Lower leg skin (tissue), 4 donors: Measurements from ENCODE around the gene SPATA25. TPM values are rescaled to one million over a fixed set of nuclear protein-coding genes. Genes with fewer than 3 reads are reported as not detected.

Source experiments
- DNase-seq, 2 donors: peaks; one replicate each; pipeline ENCODE4 v3.0.0-alpha.2; 2019; ENCODE audit warnings: low spot score in 2 of 2
- H3K4me3 ChIP-seq: fragments of 200-600 bp; sonication (generic); 2 replicates; pipeline ENCODE4 v1.5.1; 2017; ENCODE audit warnings: mild to moderate bottlenecking, low read depth; ENCODE audit not compliant: poor library complexity, severe bottlenecking
- POLR2A ChIP-seq, 2 donors: fragments of 450-650 bp; IDR thresholded peaks; one replicate each; pipeline ENCODE4 v1.6.1; 2016 to 2017; ENCODE audit warnings: antibody characterized with exemption in 2 of 2, mild to moderate bottlenecking in 1 of 2, moderate library complexity in 1 of 2
- WGBS, 2 donors: methylation state at CpG; one replicate each; pipeline ENCODE4 v1.1.5; 2018; 5-methylcytosine and 5-hydroxymethylcytosine counted together
- intact Hi-C: fragments of 100-400 bp; cut with DNase I; formaldehyde crosslinking; loops from one replicate; pipeline ENCODE4 v1.15.0; 2023; ENCODE audit warnings: low total_unique reads
- total RNA-seq, 4 donors: library from RNA; depleted of rRNA; stranded (reverse); fragments of >200 nt; gene quantifications; one replicate each; pipeline ENCODE4 v1.1.0, GENCODE V29; 2016
- TF ChIP-seq, protein P1 (sequence below), 3 donors: fragments of 450-650 bp; IDR thresholded peaks; one replicate each; pipeline ENCODE4 v1.5.1; 2016; ENCODE audit warnings: antibody characterized with exemption in 3 of 3, mild to moderate bottlenecking in 3 of 3, moderate library complexity in 2 of 3

The SPATA25 gene
- total RNA-seq, 4 donors from 2014 or later: 0.59 to 3.6 (median 1.8) TPM

DNA sequence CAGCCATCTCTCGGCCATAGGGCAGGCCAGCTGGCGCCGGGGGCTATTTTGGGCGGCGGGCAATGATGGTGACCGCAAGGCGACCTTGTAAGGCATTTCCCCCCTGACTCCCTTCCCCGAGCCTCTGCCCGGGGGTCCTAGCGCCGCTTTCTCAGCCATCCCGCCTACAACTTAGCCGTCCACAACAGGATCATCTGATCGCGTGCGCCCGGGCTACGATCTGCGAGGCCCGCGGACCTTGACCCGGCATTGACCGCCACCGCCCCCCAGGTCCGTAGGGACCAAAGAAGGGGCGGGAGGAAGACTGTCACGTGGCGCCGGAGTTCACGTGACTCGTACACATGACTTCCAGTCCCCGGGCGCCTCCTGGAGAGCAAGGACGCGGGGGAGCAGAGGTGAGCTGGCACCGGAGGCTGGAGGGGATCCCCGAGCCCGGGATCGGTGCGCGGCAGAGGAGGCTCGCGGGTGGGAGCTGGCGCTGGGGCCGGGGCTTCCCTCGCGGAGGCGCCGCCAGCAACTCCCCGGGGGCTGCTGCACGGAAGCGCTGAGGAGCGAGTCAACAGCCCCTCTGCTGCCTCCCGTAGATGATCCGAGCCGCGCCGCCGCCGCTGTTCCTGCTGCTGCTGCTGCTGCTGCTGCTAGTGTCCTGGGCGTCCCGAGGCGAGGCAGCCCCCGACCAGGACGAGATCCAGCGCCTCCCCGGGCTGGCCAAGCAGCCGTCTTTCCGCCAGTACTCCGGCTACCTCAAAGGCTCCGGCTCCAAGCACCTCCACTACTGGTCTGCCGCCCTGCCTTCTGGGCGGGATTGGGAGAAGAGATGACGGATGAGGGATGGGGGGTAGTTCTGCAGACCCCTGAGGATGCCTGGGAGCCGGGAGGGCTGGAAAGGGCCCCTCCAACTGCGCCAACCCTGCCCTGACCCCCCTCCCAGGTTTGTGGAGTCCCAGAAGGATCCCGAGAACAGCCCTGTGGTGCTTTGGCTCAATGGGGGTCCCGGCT is 3.9 kb upstream of the SPATA25 start, which contains the start of the genes CTSA and NEURL2:
CTSA (plus strand) TSS at position 351 of the 999 bp plus-strand sequence; CDS start at position 585, 234 bp downstream.
NEURL2 (minus strand) TSS at position 224 of the 999 bp plus-strand sequence; CDS start at position 7, 217 bp downstream.
- TF ChIP-seq POLR2A (IDR thresholded peaks at IDR 0.05): no peak
- TF ChIP-seq, protein P1, sequence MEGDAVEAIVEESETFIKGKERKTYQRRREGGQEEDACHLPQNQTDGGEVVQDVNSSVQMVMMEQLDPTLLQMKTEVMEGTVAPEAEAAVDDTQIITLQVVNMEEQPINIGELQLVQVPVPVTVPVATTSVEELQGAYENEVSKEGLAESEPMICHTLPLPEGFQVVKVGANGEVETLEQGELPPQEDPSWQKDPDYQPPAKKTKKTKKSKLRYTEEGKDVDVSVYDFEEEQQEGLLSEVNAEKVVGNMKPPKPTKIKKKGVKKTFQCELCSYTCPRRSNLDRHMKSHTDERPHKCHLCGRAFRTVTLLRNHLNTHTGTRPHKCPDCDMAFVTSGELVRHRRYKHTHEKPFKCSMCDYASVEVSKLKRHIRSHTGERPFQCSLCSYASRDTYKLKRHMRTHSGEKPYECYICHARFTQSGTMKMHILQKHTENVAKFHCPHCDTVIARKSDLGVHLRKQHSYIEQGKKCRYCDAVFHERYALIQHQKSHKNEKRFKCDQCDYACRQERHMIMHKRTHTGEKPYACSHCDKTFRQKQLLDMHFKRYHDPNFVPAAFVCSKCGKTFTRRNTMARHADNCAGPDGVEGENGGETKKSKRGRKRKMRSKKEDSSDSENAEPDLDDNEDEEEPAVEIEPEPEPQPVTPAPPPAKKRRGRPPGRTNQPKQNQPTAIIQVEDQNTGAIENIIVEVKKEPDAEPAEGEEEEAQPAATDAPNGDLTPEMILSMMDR (IDR thresholded peaks at IDR 0.05): peak in 1 of 3 donors; percentile 85
- WGBS, 2 donors: 0 to 1% methylated on average over 39 to 55 of the region's 78 CpGs
- peak; percentile 92 to 99 for DNase-seq
- intact Hi-C loops: no loop called here
- H3K4me3 ChIP-seq: peak within 1 kb of the TSS; percentile 66

DNA sequence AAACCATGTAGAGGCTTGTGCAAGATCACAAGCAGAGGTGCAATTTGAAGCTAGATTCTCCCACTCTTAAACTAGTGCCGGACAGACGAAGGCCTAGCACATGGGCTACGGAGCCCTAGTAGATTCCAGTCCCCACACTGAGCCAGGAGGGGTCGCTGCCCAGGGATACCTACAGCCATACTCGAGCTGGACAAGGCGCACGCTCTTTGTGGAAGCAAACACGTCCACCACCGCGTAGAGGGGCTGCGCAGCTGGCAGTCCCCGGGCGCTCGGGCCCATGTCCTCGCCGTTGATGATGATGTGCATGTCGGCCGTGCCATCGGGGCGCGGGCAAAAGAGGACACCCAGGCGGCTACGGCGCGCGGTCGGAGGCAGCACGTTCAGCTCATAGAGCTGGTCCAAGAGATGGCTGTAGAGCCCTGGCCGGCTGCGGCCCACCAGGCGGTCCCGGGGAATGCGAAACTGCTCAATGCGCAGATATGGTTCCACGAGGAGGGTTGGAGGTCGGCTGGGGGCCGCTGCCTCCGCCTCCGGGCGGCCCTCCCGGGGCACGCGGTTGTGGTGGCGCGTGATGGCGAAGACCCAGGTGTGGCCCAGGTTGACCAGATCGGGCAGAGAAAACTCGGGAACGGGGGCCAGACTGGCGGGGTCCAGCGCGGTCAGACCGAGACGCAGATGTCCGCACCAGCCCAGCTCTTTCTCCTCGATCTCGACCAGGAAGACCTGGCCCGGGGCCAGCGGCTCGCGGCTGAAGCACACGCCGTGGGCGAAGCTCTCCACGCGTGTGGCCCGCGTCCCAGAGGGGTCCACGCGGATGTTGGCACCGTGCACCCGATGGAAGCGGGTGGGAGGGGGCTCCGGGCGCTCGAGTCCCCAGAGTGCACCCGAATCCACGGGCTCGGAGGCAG is 2.9 kb upstream of the SPATA25 start:
- intact Hi-C loops: no loop called here

DNA sequence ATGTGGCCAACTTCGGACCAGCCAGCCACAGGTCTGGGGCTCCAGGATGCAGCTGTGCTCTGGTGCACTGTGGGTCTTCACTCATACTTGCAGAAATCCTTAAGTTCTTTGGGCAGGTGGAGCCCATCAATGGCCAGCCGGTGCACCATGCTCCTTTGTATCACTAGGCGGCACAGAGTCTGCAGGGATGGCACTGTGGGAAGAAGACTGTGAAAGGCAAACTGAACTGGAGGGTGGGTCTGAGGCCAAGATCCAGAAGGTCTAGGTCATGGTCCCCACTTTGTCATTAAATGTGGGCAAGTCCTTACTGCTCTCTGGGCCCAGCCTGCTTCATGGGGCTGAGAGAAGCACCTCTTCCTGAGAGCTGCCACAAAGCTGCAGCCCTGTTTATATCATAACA is 1.3 kb upstream of the SPATA25 start:
- TF ChIP-seq, protein P1 (IDR thresholded peaks at IDR 0.05): no peak
- no peak for TF ChIP-seq POLR2A (IDR thresholded peaks at IDR 0.05)
- intact Hi-C loops: no loop called here
- DNase-seq: no peak
- WGBS, 2 donors: 80 to 91% methylated on average over 3 of the region's 3 CpGs
- no peak overlapping the region for H3K4me3 ChIP-seq

More for the DNA sequence above, 2.9 kb upstream of the SPATA25 start:
- H3K4me3 ChIP-seq: peak overlapping the region; percentile 66
- WGBS, 2 donors: 5% methylated on average over 36 to 40 of the region's 79 CpGs
- DNase-seq: peak; percentile 78 to 96
- TF ChIP-seq POLR2A (IDR thresholded peaks at IDR 0.05): no peak
- TF ChIP-seq, protein P1 (IDR thresholded peaks at IDR 0.05): peak in 1 of 3 donors; percentile 52

DNA sequence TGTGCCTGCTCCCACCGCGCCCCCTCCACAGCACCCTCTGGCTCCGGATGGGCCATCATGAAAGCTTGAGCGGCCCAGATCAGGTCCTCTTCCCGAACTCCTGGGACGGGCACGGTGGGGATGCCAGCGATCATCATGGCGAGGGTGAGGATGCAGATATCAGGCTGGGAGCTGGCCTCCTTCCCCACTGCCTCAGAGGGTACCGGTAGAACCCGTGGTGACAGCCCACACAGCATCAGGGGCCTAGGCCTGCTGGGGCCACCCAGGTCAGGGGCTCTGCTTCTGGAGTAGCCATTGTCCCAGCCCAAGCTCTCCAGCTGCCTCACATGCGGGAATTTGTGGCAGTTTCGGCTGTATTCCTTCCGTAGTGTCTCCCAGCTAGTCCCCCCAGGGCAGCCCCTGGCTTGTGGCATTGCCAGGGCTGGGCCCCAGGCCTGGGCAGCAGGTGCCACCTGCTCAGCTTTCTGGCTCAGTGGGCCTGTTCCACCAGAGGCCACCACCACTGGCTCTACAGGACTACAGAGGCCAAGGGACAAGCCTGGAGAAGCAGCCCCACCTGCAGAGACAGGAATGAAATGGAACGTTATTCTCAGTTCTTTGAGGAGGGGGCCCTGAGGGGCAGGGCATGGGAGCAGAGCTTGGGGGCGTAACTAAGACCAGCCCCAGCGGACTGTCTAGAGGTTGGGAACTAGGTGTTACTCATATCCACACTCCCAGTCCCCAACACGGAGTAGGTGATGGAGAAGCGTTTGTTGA is 654 bp downstream of the SPATA25 start:
- 86 to 91% methylated on average over 13 to 15 of the region's 19 CpGs for WGBS, 2 donors
- H3K4me3 ChIP-seq: no peak overlapping the region
- TF ChIP-seq, protein P1 (IDR thresholded peaks at IDR 0.05): no peak
- TF ChIP-seq POLR2A (IDR thresholded peaks at IDR 0.05): no peak
- DNase-seq: no peak
- intact Hi-C loops: no loop called here

DNA sequence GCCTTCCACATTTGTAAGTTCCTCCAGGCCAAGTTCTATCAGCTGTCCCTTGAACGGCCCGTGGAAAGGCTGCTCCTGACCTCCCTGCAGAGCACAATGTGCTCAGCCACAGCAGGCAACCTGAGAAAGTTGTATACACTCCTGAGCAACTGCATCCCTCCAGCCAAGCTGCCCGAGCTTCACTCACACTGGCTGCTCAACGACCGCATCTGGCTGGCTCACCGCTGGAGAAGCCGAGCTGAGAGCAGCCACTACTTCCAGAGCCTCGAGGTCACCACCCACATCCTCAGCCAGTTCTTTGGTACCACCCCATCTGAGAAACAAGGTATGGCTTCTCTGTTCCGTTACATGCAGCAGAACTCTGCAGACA is 4.3 kb downstream of the SPATA25 start:
- 76 to 82% methylated on average over 9 of the region's 9 CpGs for WGBS, 2 donors
- intact Hi-C loops: no loop called here
- TF ChIP-seq POLR2A (IDR thresholded peaks at IDR 0.05): no peak
- TF ChIP-seq, protein P1 (IDR thresholded peaks at IDR 0.05): no peak

More for the DNA sequence above, 4.3 kb downstream of the SPATA25 start:
- no peak overlapping the region for H3K4me3 ChIP-seq
- no peak for DNase-seq
